Suprapubic skin (tissue), 4 donors: ENCODE results near the gene MCEE.

Source experiments
- EP300 ChIP-seq: sonication (generic); formaldehyde crosslinking; IDR thresholded peaks from one replicate; pipeline ENCODE4 v1.6.1; 2017; ENCODE audit warnings: antibody characterized with exemption
- POLR2A ChIP-seq, 2 donors: fragments of 450-650 bp; IDR thresholded peaks; one replicate each; pipeline ENCODE4 v1.6.1; 2017; ENCODE audit warnings: antibody characterized with exemption in 2 of 2, mild to moderate bottlenecking in 2 of 2, moderate library complexity in 2 of 2
- POLR2AphosphoS5 ChIP-seq, 3 donors: sonication (generic); formaldehyde crosslinking; IDR thresholded peaks; one replicate each; pipeline ENCODE4 v1.6.1; 2017; ENCODE audit warnings: antibody characterized with exemption in 3 of 3
- TF ChIP-seq, protein P1 (sequence below), 2 donors: fragments of 200-600 bp in 1 of 2; fragments of 450-650 bp in 1 of 2; sonication (generic) in 1 of 2; IDR thresholded peaks; one replicate each; pipeline ENCODE4 v1.5.1; 2016 to 2019; ENCODE audit warnings: antibody characterized with exemption in 2 of 2, mild to moderate bottlenecking in 1 of 2, moderate library complexity in 1 of 2

DNA sequence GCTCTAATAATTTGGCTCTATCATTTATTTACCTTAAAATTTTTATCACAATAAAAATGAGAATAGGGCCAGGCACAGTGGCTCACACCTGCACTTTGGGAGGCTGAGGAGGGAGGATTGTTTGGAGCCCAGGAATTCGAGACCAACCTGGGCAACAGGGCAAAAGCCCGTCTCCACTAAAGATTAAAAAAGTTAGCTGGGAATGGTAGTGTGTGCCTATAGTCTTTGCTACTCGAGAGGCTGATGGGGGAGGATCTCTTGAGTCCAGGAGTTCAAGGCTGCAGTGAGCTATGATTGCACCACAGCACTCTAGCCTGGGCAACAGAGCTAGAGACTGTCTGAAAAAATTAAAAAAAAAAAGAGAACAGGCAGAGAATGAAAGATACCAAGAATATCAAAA, 6.1 kb upstream of the MCEE start:
- TF ChIP-seq POLR2A (IDR thresholded peaks at IDR 0.05) (no peak), EP300 (no peak), POLR2AphosphoS5 (IDR thresholded peaks at IDR 0.05) (no peak)
- TF ChIP-seq, protein P1, sequence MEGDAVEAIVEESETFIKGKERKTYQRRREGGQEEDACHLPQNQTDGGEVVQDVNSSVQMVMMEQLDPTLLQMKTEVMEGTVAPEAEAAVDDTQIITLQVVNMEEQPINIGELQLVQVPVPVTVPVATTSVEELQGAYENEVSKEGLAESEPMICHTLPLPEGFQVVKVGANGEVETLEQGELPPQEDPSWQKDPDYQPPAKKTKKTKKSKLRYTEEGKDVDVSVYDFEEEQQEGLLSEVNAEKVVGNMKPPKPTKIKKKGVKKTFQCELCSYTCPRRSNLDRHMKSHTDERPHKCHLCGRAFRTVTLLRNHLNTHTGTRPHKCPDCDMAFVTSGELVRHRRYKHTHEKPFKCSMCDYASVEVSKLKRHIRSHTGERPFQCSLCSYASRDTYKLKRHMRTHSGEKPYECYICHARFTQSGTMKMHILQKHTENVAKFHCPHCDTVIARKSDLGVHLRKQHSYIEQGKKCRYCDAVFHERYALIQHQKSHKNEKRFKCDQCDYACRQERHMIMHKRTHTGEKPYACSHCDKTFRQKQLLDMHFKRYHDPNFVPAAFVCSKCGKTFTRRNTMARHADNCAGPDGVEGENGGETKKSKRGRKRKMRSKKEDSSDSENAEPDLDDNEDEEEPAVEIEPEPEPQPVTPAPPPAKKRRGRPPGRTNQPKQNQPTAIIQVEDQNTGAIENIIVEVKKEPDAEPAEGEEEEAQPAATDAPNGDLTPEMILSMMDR (IDR thresholded peaks at IDR 0.05) = no peak
